Uterus (tissue), 4 donors: ENCODE results near the gene CHAC1. TPM values are rescaled to one million over a fixed set of nuclear protein-coding genes. Genes with fewer than 3 reads are reported as not detected.

Source experiments
- DNase-seq, 2 donors: peaks; one replicate each; pipeline ENCODE4 v3.0.0-alpha.2; 2019 to 2020
- H3K27ac ChIP-seq, 2 donors: fragments of 200-600 bp; sonication (generic); 1 replicate in 1 of 2; 2 replicates in 1 of 2; pipeline ENCODE4 v1.5.1; 2016 to 2018
- H3K27me3 ChIP-seq, 2 donors: fragments of 200-600 bp; sonication (generic); one replicate each; pipeline ENCODE4 v1.5.1; 2018 to 2019; ENCODE audit warnings: control low read depth in 1 of 2
- H3K36me3 ChIP-seq, 2 donors: fragments of 200-600 bp; sonication (generic); one replicate each; pipeline ENCODE4 v1.5.1; 2019; ENCODE audit warnings: control low read depth in 1 of 2
- H3K4me1 ChIP-seq, 2 donors: fragments of 200-600 bp; sonication (generic); one replicate each; pipeline ENCODE4 v1.5.1; 2018 to 2019; ENCODE audit warnings: control low read depth in 1 of 2
- H3K4me3 ChIP-seq, 2 donors: fragments of 200-600 bp; sonication (generic); 1 replicate in 1 of 2; 2 replicates in 1 of 2; pipeline ENCODE4 v1.5.1; 2018 to 2019; ENCODE audit warnings: mild to moderate bottlenecking in 1 of 2
- H3K9me3 ChIP-seq, 2 donors: fragments of 200-600 bp; sonication (generic); one replicate each; pipeline ENCODE4 v1.5.1; 2019; ENCODE audit warnings: control low read depth in 1 of 2
- POLR2A ChIP-seq, 2 donors: fragments of 450-650 bp; IDR thresholded peaks; one replicate each; pipeline ENCODE4 v1.6.1; 2016; ENCODE audit warnings: antibody characterized with exemption in 2 of 2, mild to moderate bottlenecking in 1 of 2, moderate library complexity in 1 of 2
- intact Hi-C: fragments of 100-400 bp; cut with DNase I; formaldehyde crosslinking; loops from one replicate; pipeline ENCODE4 v1.15.1; 2023; ENCODE audit warnings: low total_unique reads
- small RNA-seq: library from RNA; depleted of rRNA; stranded (forward); fragments of <200 nt; gene quantifications from one replicate; pipeline ENCODE3, GENCODE V24; 2016
- total RNA-seq, 4 donors: library from RNA; depleted of rRNA in 3 of 4; stranded (reverse); fragments of >200 nt in 3 of 4; gene quantifications; one replicate each; pipeline versions ENCODE4 v1.1.0 to v1.2.4, GENCODE V29; 2014 to 2023
- TF ChIP-seq, protein P1 (sequence below), 4 experiments: fragments of 200-600 bp in 2 of 4; fragments of 450-650 bp in 2 of 4; sonication (generic) in 2 of 4; IDR thresholded peaks; one replicate each; pipeline ENCODE4 v1.5.1; 2016 to 2019; ENCODE audit warnings: antibody characterized with exemption in 4 of 4, mild to moderate bottlenecking in 2 of 4, moderate library complexity in 1 of 4
- donor health status: DM: yes; HTN: yes; CAD: no.

CHAC1 gene
- total RNA-seq, 4 donors from 2014 or later = 0.35 to 1.8 (median 1.4) TPM; not detected in 1

DNA sequence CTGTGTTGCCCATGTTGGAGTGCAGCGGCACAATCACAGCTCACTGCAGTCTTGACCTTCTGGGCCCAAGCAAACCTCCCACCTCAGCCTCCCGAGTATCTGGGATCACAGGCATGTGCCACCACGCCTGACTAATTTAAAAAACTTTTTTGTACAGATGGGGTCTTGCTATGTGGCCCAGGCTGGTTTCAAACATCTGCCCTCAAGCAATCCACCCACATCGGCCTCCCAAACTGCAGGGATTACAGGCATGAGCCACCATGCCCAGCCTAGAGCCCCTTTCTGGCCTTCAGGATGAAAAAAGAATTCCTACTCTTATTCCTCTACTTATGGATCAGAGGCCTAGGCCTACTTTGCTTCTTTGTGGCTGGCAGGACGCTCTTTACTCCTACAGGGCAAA is 39.6 kb downstream of the CHAC1 start:
- Histone ChIP-seq H3K36me3 (no peaks in the 10 kb centered on the region), H3K27ac (peak overlapping the region in 1 of 2 donors; percentile 23), H3K4me3 (no peak overlapping the region), H3K9me3 (no peaks in the 10 kb centered on the region), H3K4me1 (no peaks in the 10 kb centered on the region), H3K27me3 (no peaks in the 10 kb centered on the region)
- intact Hi-C loops = no loop called here
- TF ChIP-seq POLR2A (IDR thresholded peaks at IDR 0.05) = no peak
- TF ChIP-seq, protein P1, sequence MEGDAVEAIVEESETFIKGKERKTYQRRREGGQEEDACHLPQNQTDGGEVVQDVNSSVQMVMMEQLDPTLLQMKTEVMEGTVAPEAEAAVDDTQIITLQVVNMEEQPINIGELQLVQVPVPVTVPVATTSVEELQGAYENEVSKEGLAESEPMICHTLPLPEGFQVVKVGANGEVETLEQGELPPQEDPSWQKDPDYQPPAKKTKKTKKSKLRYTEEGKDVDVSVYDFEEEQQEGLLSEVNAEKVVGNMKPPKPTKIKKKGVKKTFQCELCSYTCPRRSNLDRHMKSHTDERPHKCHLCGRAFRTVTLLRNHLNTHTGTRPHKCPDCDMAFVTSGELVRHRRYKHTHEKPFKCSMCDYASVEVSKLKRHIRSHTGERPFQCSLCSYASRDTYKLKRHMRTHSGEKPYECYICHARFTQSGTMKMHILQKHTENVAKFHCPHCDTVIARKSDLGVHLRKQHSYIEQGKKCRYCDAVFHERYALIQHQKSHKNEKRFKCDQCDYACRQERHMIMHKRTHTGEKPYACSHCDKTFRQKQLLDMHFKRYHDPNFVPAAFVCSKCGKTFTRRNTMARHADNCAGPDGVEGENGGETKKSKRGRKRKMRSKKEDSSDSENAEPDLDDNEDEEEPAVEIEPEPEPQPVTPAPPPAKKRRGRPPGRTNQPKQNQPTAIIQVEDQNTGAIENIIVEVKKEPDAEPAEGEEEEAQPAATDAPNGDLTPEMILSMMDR (IDR thresholded peaks at IDR 0.05) = no peak
- no peak for DNase-seq

- intact Hi-C loops = no loop called here
- no peaks in the 10 kb centered on the region for H3K36me3 ChIP-seq
- no peaks in the 10 kb centered on the region for H3K9me3 ChIP-seq
- H3K4me3 ChIP-seq = no peak overlapping the region
- H3K4me1 ChIP-seq = no peaks in the 10 kb centered on the region
- TF ChIP-seq, protein P1 (IDR thresholded peaks at IDR 0.05) = no peak
- TF ChIP-seq POLR2A (IDR thresholded peaks at IDR 0.05) = no peak
- DNase-seq = no peak
- H3K27me3 ChIP-seq = no peaks in the 10 kb centered on the region
- H3K27ac ChIP-seq = no peak overlapping the region
These were observed 42.4 kb downstream of the CHAC1 start for GRCh38 chr15:40995656-40996055.

GRCh38 chr15:40999190-40999589 is 45.9 kb downstream of the CHAC1 start:
- H3K4me3 ChIP-seq = no peak overlapping the region
- H3K9me3 ChIP-seq = no peaks in the 10 kb centered on the region
- intact Hi-C loops = no loop called here
- H3K27ac ChIP-seq = no peak overlapping the region
- DNase-seq = no peak
- no peaks in the 10 kb centered on the region for H3K27me3 ChIP-seq
- H3K4me1 ChIP-seq = no peaks in the 10 kb centered on the region
- TF ChIP-seq POLR2A (IDR thresholded peaks at IDR 0.05) = no peak
- TF ChIP-seq, protein P1 (IDR thresholded peaks at IDR 0.05) = no peak
- no peaks in the 10 kb centered on the region for H3K36me3 ChIP-seq

DNA sequence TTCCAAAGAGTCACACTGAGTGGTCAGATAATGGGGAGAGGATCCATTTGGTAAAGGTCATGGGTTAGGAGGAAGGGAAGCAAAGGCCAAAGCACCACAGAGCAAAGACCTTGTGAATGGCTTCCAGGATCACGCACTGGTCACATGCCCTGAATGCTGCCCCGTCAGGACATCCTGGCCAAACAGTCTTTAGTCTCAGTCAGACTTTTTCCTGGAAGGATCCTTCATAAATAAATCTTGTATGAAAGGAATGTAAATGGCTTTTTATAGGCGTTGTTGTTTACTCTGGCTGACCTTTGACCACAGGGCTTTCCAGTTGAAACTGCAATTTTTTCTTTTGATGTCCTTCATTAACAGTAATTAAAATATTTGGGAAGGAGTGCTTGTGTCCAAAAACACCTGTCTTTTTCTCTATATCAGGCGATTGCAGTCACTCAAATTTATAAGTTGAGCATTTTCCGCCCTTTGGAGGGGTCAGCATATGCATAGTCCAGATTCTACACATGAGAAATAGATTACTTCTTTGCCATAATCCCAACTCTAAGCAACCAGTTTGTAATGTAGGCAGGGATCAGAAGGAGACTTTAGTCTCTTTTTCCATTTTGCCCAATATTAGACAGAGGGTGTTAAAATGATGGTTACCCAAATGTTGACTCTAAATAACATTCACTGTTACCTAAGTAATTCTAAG is 48.4 kb downstream of the CHAC1 start:
- intact Hi-C loops = no loop called here
- Histone ChIP-seq H3K4me1 (no peaks in the 10 kb centered on the region), H3K4me3 (no peak overlapping the region), H3K27ac (no peak overlapping the region), H3K9me3 (no peaks in the 10 kb centered on the region), H3K27me3 (no peaks in the 10 kb centered on the region), H3K36me3 (no peaks in the 10 kb centered on the region)
- TF ChIP-seq, protein P1 (IDR thresholded peaks at IDR 0.05) = no peak
- TF ChIP-seq POLR2A (IDR thresholded peaks at IDR 0.05) = no peak
- no peak for DNase-seq

GRCh38 chr15:41004490-41004889 is 51.2 kb downstream of the CHAC1 start:
- intact Hi-C loops = no loop called here
- Histone ChIP-seq H3K27ac (no peak overlapping the region), H3K4me3 (no peak overlapping the region), H3K9me3 (no peaks in the 10 kb centered on the region), H3K27me3 (no peaks in the 10 kb centered on the region), H3K4me1 (no peaks in the 10 kb centered on the region), H3K36me3 (no peaks in the 10 kb centered on the region)
- no peak for TF ChIP-seq POLR2A (IDR thresholded peaks at IDR 0.05)
- TF ChIP-seq, protein P1 (IDR thresholded peaks at IDR 0.05) = no peak
- no peak for DNase-seq

Small RNAs within 50 kb of the gene (small RNA-seq; reads per million reads assigned to genes)
- not detected for gene ISCA1P4

Other genes starting within 250 kb of the CHAC1 start
- 10 to 100 TPM in 2 of 4 donors, 1 to 10 TPM in 2; 6.4 to 27.0 (median 16.1) TPM for gene RMDN3, start 198.2 kb upstream of the CHAC1 start, total RNA-seq
- 100 to 1,000 TPM in 1 of 4 donors, 10 to 100 TPM in 2, 1 to 10 TPM in 1; 6.2 to 113 (median 34.5) TPM for gene GCHFR, start 189.4 kb upstream of the CHAC1 start, total RNA-seq
- under 1 TPM in 2 of 4 donors, not detected in 2; 0.28 to 0.55 TPM for gene C15orf62, start 183.5 kb upstream of the CHAC1 start, total RNA-seq
- 10 to 100 TPM in 3 of 4 donors, 1 to 10 TPM in 1; 5.6 to 37.5 (median 15.2) TPM for gene ZFYVE19, start 146.4 kb upstream of the CHAC1 start, total RNA-seq
- gene DNAJC17, start 146.0 kb upstream of the CHAC1 start, total RNA-seq = 10 to 100 TPM in 3 of 4 donors, 1 to 10 TPM in 1; 6.1 to 79.4 (median 32.5) TPM
- not detected for gene PPP1R14D, start 124.8 kb upstream of the CHAC1 start, total RNA-seq
- 10 to 100 TPM in 1 of 4 donors, 1 to 10 TPM in 2, not detected in 1; 2.0 to 38.1 (median 2.3) TPM for gene SPINT1, start 109.4 kb upstream of the CHAC1 start, total RNA-seq
- under 1 TPM in 1 of 4 donors, not detected in 3; 0.76 TPM for gene RHOV, start 79.2 kb upstream of the CHAC1 start, total RNA-seq
- gene VPS18, start 59.0 kb upstream of the CHAC1 start, total RNA-seq = 10 to 100 TPM in 2 of 4 donors, 1 to 10 TPM in 2; 3.8 to 33.3 (median 17.3) TPM
- gene DLL4, start 24.1 kb upstream of the CHAC1 start, total RNA-seq = 10 to 100 TPM; 18.2 to 31.1 (median 22.6) TPM
- 10 to 100 TPM; 28.7 to 33.3 (median 30.2) TPM for gene INO80, start 162.8 kb downstream of the CHAC1 start, total RNA-seq